Measurements from ENCODE around the gene LY6G6C. TPM values are rescaled to one million over a fixed set of nuclear protein-coding genes. Genes with fewer than 3 reads are reported as not detected.

Gene LY6G6C
- total RNA-seq, 2 experiments from 2014 or later = not detected

DNA sequence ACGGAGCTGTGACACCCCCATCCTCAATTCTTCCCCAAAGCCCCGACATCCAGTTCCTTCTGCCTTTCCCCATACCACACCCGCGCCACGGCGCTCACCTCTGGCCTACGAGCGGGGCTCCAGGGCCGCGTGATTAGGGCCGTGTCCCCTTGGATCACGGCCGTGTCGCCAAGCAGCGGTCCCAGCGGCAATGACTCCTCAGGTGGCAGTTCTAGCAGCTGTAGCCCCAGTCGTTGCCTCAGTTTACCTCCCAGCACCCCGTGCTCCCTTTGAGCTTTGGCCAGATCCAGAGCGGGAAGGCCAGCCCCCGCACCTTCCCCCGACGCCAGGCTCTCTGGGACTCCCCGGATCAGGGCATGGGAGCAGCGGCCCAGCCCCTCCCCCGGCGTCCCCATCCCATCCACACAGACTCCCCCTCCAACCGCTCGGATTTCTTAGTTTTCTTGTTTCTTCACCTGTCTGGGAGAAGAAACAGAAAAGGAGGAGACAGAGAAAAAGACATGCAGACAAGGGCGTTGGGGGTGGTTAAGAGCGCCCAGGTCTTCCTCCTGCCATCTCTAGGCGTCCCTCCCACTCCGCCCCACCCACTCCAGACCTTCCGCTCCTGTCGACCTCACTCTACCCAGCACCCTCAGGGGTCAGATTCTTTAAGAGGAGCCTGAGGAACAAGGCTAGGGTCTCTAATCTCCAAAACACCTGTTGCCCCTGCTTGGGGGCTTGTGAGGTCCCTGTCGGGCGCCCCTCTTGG lies 7.4 kb upstream of the LY6G6C start, which contains the start of gene DDAH2:
Gene DDAH2, minus strand, starts transcription at position 533 of the 748 bp plus-strand sequence. Its CDS starts 138 bp downstream, at position 395.
- Mint-ChIP-seq H3K4me3 (peak within 1 kb of the TSS; percentile 76), H3K27me3 (no peaks in the 10 kb centered on the region), H3K9me3 (no peaks in the 10 kb centered on the region), H3K4me1 (ENCODE audit: low read depth) (peaks cover 66% of the 10 kb centered on the region), H3K27ac (peak within 1 kb of the TSS; percentile 69), H3K36me3 (ENCODE audit: low read depth) (peaks cover 32% of the 10 kb centered on the region)
- ATAC-seq (peak; percentile 26), DNase-seq (no peak)
- ChIA-PET CTCF (interaction anchor here (1.1 to 6.5 kb wide), 20 partner anchors 10 to 423 kb away, joined by 3 to 35 read pairs (median 5); partner anchors contain the start of genes CLIC1, HSPA1B, LSM2 and LY6G6D), POLR2A (interaction anchor here (0.6 to 3.0 kb wide), 8 partner anchors 9 to 101 kb away, joined by 3 to 11 read pairs (median 4); partner anchors contain the start of genes ABHD16A, BAG6, LY6G6D and MSH5)
- intact Hi-C loops (cut with micrococcal nuclease) = no loop called here
- TF ChIP-seq, protein P1, sequence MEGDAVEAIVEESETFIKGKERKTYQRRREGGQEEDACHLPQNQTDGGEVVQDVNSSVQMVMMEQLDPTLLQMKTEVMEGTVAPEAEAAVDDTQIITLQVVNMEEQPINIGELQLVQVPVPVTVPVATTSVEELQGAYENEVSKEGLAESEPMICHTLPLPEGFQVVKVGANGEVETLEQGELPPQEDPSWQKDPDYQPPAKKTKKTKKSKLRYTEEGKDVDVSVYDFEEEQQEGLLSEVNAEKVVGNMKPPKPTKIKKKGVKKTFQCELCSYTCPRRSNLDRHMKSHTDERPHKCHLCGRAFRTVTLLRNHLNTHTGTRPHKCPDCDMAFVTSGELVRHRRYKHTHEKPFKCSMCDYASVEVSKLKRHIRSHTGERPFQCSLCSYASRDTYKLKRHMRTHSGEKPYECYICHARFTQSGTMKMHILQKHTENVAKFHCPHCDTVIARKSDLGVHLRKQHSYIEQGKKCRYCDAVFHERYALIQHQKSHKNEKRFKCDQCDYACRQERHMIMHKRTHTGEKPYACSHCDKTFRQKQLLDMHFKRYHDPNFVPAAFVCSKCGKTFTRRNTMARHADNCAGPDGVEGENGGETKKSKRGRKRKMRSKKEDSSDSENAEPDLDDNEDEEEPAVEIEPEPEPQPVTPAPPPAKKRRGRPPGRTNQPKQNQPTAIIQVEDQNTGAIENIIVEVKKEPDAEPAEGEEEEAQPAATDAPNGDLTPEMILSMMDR (IDR thresholded peaks at IDR 0.05) = peak; percentile 92

DNA sequence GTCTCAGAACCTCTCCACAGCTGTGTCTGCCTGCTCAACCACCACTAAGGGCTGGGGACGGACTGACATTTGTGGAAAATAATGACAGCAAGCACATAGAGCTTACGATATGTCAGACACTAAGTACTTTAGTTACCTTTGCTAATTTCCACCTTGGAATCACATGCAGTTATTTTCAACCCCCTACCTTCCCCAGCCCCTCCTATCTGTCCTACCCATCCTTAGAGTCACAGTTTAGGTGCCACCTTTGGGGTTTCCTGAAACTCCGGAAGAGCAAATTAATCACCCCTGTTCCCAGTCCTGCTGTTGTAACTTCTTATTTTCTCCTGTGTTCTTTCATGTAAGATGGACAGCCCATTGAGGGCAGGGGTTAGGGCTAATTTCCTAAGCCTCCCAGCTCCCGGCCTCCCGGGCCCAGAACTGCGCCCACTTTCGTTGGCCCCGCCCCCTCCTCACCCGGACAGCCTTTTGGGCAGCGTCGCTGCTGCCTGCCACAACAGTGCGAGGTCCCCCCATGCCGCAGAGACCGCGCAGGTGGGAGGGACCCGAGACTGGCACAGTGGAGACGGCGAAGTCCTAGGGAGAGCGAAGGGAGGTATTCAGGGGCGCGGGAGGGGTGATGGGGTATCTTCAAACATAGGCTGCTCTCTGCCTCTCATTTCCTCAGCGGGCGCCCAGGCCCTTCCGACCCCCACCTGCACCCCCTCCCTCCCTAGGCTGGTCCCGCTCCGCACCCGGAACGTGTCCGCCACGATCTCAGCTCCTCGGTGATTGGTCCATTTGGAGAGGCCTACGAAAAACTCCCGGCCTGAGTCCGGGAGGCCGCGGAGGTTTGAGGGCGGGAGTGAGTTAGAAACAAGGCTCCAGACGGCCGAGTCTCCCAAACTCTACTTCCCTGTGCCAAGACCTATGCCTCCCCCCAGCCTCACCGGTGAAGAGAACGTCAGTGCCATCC lies 6.4 kb upstream of the LY6G6C start:
- no peak for DNase-seq

DNA sequence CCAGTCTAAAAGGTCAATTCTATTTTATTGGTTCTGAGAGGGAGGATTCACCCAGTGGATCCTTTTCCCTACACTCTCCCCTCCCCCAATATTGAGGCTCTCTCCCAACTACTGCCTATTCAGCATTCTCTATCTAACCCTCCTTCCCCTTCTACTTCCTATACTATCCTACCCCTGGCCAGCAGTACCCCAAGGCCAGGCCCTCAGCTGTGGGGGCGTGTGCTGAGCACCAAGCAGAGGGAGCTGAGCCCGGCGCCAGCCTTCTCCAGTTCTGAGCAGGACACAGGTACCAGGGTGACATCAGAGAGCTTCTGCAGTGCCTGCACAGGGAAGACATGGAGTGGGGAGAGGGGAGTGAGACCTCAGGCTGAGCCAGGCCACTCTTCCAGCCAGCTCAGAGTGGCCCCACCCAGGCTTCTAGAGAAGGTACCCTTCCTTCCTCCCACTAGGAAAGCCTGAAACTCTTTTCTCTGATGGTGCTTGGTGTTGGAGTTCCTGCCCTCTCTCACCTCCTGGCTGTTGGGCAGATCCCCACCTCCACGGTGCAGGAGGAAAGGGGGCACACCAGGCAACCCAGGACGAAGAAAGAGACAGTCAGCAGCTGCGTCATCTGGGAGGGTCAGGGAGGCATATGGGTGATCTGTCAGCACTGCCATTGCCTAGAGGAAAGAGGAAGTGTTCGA lies 5.6 kb upstream of the LY6G6C start:
- Mint-ChIP-seq H3K9me3 (no peaks in the 10 kb centered on the region), H3K27me3 (no peaks in the 10 kb centered on the region), H3K4me1 (ENCODE audit: low read depth) (peaks cover 60% of the 10 kb centered on the region), H3K27ac (peak overlapping the region; percentile 44), H3K4me3 (peak overlapping the region; percentile 36), H3K36me3 (ENCODE audit: low read depth) (peaks cover 17% of the 10 kb centered on the region)
- DNase-seq = peak; percentile 57
- TF ChIP-seq, protein P1 (IDR thresholded peaks at IDR 0.05) = no peak
- ChIA-PET CTCF (interaction anchor here (1.0 to 6.5 kb wide), 5 partner anchors 12 to 103 kb away, joined by 3 to 35 read pairs (median 3); partner anchors contain the start of genes CLIC1 and MSH5), POLR2A (interaction anchor here (0.7 to 2.0 kb wide), 5 partner anchors 8 to 60 kb away, joined by 3 to 7 read pairs (median 5); partner anchors contain the start of genes ABHD16A and CLIC1)
- peak; percentile 41 for ATAC-seq
- intact Hi-C loops (cut with micrococcal nuclease) = no loop called here

More for the DNA sequence above, 6.4 kb upstream of the LY6G6C start:
- TF ChIP-seq, protein P1 (IDR thresholded peaks at IDR 0.05) = no peak
- Mint-ChIP-seq H3K27me3 (no peaks in the 10 kb centered on the region), H3K36me3 (ENCODE audit: low read depth) (peaks cover 22% of the 10 kb centered on the region), H3K4me3 (peak overlapping the region; percentile 36), H3K27ac (peak overlapping the region; percentile 19), H3K9me3 (no peaks in the 10 kb centered on the region), H3K4me1 (ENCODE audit: low read depth) (peaks cover 60% of the 10 kb centered on the region)
- intact Hi-C loops (cut with micrococcal nuclease) = no loop called here
- ChIA-PET CTCF (interaction anchor here (1.1 to 6.5 kb wide), 6 partner anchors 11 to 100 kb away, joined by 3 to 35 read pairs (median 7); partner anchors contain the start of genes CLIC1, HSPA1B, MSH5 and VARS1), POLR2A (interaction anchor here (0.7 to 3.0 kb wide), 9 partner anchors 7 to 63 kb away, joined by 3 to 11 read pairs (median 4); partner anchors contain the start of genes ABHD16A, CLIC1, GPANK1 and LY6G5B)
- ATAC-seq = peak; percentile 4

DNA sequence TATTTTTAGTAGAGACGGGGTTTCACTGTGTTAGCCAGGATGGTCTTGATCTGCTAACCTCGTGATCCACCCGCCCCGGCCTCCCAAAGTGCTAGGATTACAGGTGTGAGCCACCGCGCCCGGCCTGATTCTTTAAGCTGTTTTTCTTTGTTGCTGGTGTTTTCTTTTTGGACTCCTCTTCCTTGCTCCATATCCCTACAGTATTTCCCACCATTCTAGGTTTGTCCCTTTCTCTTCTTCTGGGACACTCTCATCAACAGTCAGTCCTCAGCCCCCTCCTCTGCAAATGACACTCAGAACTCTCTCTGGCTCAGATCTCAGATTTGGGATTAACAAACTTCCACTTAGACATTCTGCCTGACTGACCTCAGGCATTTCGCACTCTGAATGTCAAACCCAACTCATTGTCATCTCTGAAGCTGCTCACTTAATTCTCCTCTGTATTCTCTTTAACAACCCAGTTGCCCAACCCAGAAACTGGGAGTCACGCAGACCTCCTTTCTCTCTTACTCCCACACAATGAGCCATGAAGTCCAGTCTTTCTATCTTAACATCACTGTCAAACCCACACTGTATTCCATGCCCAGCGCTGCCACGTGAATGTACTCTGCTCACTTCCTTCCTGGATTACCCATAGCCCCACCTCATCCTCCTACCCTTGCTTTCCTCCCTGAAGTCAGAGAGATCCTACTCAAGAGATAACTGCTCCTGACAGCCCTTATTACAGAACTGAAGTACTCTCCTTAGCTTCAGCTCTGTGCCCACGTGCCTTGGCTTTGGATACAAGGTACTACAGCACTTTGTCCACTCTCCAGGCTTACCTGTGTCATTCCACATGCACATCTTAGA lies 4.2 kb upstream of the LY6G6C start:
- POLR2A ChIA-PET = interaction anchor here (1.0 to 2.0 kb wide), 2 partner anchors 11 to 87 kb away, joined by 4 to 7 read pairs; partner anchors contain the start of gene CLIC1
- no peaks in the 10 kb centered on the region for H3K9me3 Mint-ChIP-seq
- no peaks in the 10 kb centered on the region for H3K27me3 Mint-ChIP-seq
- CTCF ChIA-PET = interaction anchor here (1.0 to 6.5 kb wide), 5 partner anchors 36 to 105 kb away, joined by 3 to 35 read pairs (median 3); no protein-coding TSS in a partner anchor
- no peak overlapping the region for H3K4me3 Mint-ChIP-seq
- no peak for DNase-seq
- no peak overlapping the region for H3K27ac Mint-ChIP-seq
- peaks cover 54% of the 10 kb centered on the region for H3K4me1 Mint-ChIP-seq (ENCODE audit: low read depth)
- TF ChIP-seq, protein P1 (IDR thresholded peaks at IDR 0.05) = no peak
- intact Hi-C loops (cut with micrococcal nuclease) = no loop called here
- H3K36me3 Mint-ChIP-seq (ENCODE audit: low read depth) = peaks cover 8% of the 10 kb centered on the region
- no peak for ATAC-seq
